Suprapubic skin (tissue), 4 donors: ENCODE results near the gene FOXN3. TPM values are rescaled to one million over a fixed set of nuclear protein-coding genes. Genes with fewer than 3 reads are reported as not detected.

Experiments
- DNase-seq, 2 donors: peaks; one replicate each; pipeline ENCODE4 v3.0.0-alpha.2; 2019; ENCODE audit warnings: low spot score in 2 of 2
- H3K27ac ChIP-seq: fragments of 200-600 bp; sonication (generic); one replicate; pipeline ENCODE4 v1.5.1; 2019
- H3K27me3 ChIP-seq: fragments of 200-600 bp; sonication (generic); one replicate; pipeline ENCODE4 v1.5.1; 2019
- H3K36me3 ChIP-seq: fragments of 200-600 bp; sonication (generic); one replicate; pipeline ENCODE4 v1.5.1; 2019
- H3K4me1 ChIP-seq: fragments of 200-600 bp; sonication (generic); one replicate; pipeline ENCODE4 v1.5.1; 2019
- H3K4me3 ChIP-seq: fragments of 200-600 bp; sonication (generic); one replicate; pipeline ENCODE4 v1.5.1; 2019; ENCODE audit warnings: mild to moderate bottlenecking
- H3K9me3 ChIP-seq: fragments of 200-600 bp; sonication (generic); one replicate; pipeline ENCODE4 v1.5.1; 2019
- CTCF ChIP-seq, 2 donors: fragments of 200-600 bp in 1 of 2; fragments of 450-650 bp in 1 of 2; sonication (generic) in 1 of 2; IDR thresholded peaks; one replicate each; pipeline ENCODE4 v1.5.1; 2016 to 2019; ENCODE audit warnings: antibody characterized with exemption in 2 of 2, mild to moderate bottlenecking in 1 of 2, moderate library complexity in 1 of 2
- EP300 ChIP-seq: sonication (generic); formaldehyde crosslinking; IDR thresholded peaks from one replicate; pipeline ENCODE4 v1.6.1; 2017; ENCODE audit warnings: antibody characterized with exemption
- POLR2A ChIP-seq, 2 donors: fragments of 450-650 bp; IDR thresholded peaks; one replicate each; pipeline ENCODE4 v1.6.1; 2017; ENCODE audit warnings: antibody characterized with exemption in 2 of 2, mild to moderate bottlenecking in 2 of 2, moderate library complexity in 2 of 2
- POLR2AphosphoS5 ChIP-seq, 3 donors: sonication (generic); formaldehyde crosslinking; IDR thresholded peaks; one replicate each; pipeline ENCODE4 v1.6.1; 2017; ENCODE audit warnings: antibody characterized with exemption in 3 of 3
- WGBS: methylation state at CpG from one replicate; pipeline ENCODE4 v1.1.5; 2018; 5-methylcytosine and 5-hydroxymethylcytosine counted together
- total RNA-seq, 4 donors: library from RNA; depleted of rRNA; stranded (reverse); fragments of >200 nt; gene quantifications; one replicate each; pipeline ENCODE4 v1.1.0, GENCODE V29; 2016

FOXN3 gene
- total RNA-seq, 4 donors from 2014 or later = 117 to 272 (median 172) TPM

- Histone ChIP-seq H3K4me3 (no peak overlapping the region), H3K27ac (no peak overlapping the region), H3K36me3 (no peaks in the 10 kb centered on the region), H3K4me1 (peaks cover 16% of the 10 kb centered on the region), H3K9me3 (no peaks in the 10 kb centered on the region), H3K27me3 (no peaks in the 10 kb centered on the region)
- DNase-seq = no peak
- 94% methylated on average over 5 of the region's 5 CpGs for WGBS
- TF ChIP-seq POLR2A (IDR thresholded peaks at IDR 0.05) (no peak), CTCF (IDR thresholded peaks at IDR 0.05) (no peak), POLR2AphosphoS5 (IDR thresholded peaks at IDR 0.05) (no peak), EP300 (no peak)
Observed at GRCh38 chr14:89356927-89357326, 60.1 kb downstream of the FOXN3 start.

GRCh38 chr14:89356496-89356895 is 60.5 kb downstream of the FOXN3 start:
- Histone ChIP-seq H3K27ac (no peak overlapping the region), H3K36me3 (no peaks in the 10 kb centered on the region), H3K9me3 (no peaks in the 10 kb centered on the region), H3K27me3 (no peaks in the 10 kb centered on the region), H3K4me1 (peaks cover 20% of the 10 kb centered on the region), H3K4me3 (no peak overlapping the region)
- TF ChIP-seq EP300 = no peak
- 75% methylated on average over 3 of the region's 3 CpGs for WGBS
- no peak for DNase-seq

GRCh38 chr14:89353766-89354113 is 63.3 kb downstream of the FOXN3 start:
- Histone ChIP-seq H3K9me3 (no peaks in the 10 kb centered on the region), H3K36me3 (peaks cover 12% of the 10 kb centered on the region), H3K4me1 (peaks cover 20% of the 10 kb centered on the region), H3K27ac (no peak overlapping the region), H3K27me3 (no peaks in the 10 kb centered on the region), H3K4me3 (no peak overlapping the region)
- no peak for DNase-seq
- WGBS = 96% methylated on average over 3 of the region's 3 CpGs
- TF ChIP-seq POLR2AphosphoS5 (IDR thresholded peaks at IDR 0.05) = no peak
- TF ChIP-seq POLR2A (IDR thresholded peaks at IDR 0.05) = no peak
- TF ChIP-seq CTCF (IDR thresholded peaks at IDR 0.05) = no peak
- no peak for TF ChIP-seq EP300

GRCh38 chr14:89352976-89353765 is 63.9 kb downstream of the FOXN3 start:
- no peaks in the 10 kb centered on the region for H3K27me3 ChIP-seq
- peaks cover 20% of the 10 kb centered on the region for H3K4me1 ChIP-seq
- WGBS = 88% methylated on average over 6 of the region's 6 CpGs
- H3K36me3 ChIP-seq = peaks cover 17% of the 10 kb centered on the region
- DNase-seq = no peak
- H3K4me3 ChIP-seq = no peak overlapping the region
- TF ChIP-seq EP300 = no peak
- TF ChIP-seq POLR2A (IDR thresholded peaks at IDR 0.05) = no peak
- TF ChIP-seq CTCF (IDR thresholded peaks at IDR 0.05) = no peak
- no peak for TF ChIP-seq POLR2AphosphoS5 (IDR thresholded peaks at IDR 0.05)
- H3K9me3 ChIP-seq = no peaks in the 10 kb centered on the region
- H3K27ac ChIP-seq = no peak overlapping the region

GRCh38 chr14:89351516-89352404 is 65.3 kb downstream of the FOXN3 start:
- no peaks in the 10 kb centered on the region for H3K27me3 ChIP-seq
- no peak overlapping the region for H3K4me3 ChIP-seq
- no peak for TF ChIP-seq CTCF (IDR thresholded peaks at IDR 0.05)
- no peak for TF ChIP-seq POLR2AphosphoS5 (IDR thresholded peaks at IDR 0.05)
- no peak for TF ChIP-seq EP300
- no peak for TF ChIP-seq POLR2A (IDR thresholded peaks at IDR 0.05)
- H3K9me3 ChIP-seq = no peaks in the 10 kb centered on the region
- H3K27ac ChIP-seq = no peak overlapping the region
- H3K36me3 ChIP-seq = peaks cover 28% of the 10 kb centered on the region
- H3K4me1 ChIP-seq = peaks cover 20% of the 10 kb centered on the region
- no peak for DNase-seq
- WGBS = 42% methylated on average over 15 of the region's 15 CpGs
